Measurements from ENCODE around the gene NAT8L. TPM values are rescaled to one million over a fixed set of nuclear protein-coding genes. Genes with fewer than 3 reads are reported as not detected.
A peak's percentile ranks its signal among the peaks of the same experiment; 100 is the strongest.

NAT8L gene
- total RNA-seq, 3 donors from 2014 or later (not counting 1 experiment from before 2014, with no cell fraction given), result not detected

DNA sequence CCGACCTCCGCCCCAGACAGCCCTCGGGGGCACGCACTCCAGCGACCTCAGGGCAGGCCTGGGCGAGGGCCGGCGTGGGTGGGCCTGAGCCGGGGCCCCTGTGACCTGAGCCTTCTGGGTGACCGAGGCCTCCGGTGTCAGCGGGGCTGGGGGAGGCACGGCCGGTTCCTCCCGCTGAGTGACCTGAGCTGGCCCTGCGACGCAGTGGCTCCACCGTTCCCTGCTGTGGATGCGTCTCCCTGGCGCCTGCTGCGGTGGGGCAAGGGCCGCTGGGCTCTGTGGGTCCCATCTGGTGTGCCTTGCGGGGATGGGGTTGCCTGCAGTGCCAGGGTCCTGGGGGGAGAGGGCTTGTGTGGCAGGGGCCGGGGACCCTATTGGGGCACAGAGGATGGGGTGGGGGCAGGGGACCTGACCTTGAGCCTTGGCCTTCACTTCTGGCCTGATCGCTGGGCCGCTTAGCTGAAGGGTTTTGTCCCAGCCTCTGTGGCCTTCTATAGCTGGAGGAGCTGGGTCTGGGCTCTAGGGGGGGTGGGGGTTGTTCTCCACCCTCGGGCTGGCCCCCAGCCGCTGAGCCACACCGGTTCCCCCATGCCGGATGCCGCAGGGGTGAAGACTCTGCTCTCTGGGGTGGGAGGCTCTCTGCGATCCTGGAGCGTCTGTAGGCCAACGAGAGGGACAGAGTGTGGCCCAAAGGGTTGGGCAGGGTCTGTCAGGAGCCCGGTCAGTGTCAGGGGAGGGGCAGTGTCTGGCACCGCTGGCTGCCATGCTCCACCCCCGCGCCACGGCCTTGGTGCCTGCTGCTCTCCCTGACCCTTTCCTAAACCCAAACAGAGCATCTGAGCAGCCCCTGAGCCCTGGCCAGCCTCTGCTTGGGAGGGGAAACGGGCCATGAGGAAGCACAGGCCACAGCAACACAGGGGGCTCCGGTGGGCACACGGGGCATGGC, 2.3 kb downstream of the NAT8L start:
- DNase-seq (no peak), ATAC-seq (no peak)
- Histone ChIP-seq H3K27ac (ENCODE audit: low read length) (no peak overlapping the region), H3K4me1 (ENCODE audit: control insufficient read depth, insufficient read depth, low read length) (peaks cover 3% of the 10 kb centered on the region), H3K27me3 (ENCODE audit: control insufficient read depth, insufficient read depth, low read length) (peaks cover 3% of the 10 kb centered on the region), H3K36me3 (ENCODE audit: control insufficient read depth, insufficient read depth, low read length) (no peaks in the 10 kb centered on the region), H3K9me3 (ENCODE audit: control insufficient read depth, insufficient read depth, low read length) (no peaks in the 10 kb centered on the region), H3K4me3 (ENCODE audit: low read length) (no peak overlapping the region)
- intact Hi-C loops (cut with micrococcal nuclease), result no loop called here
- no peaks in the 10 kb centered on the region for H3K4me1 Mint-ChIP-seq
- H3K36me3 Mint-ChIP-seq, result no peaks in the 10 kb centered on the region
- H3K4me3 Mint-ChIP-seq, result peak overlapping the region; percentile 28
- H3K27ac Mint-ChIP-seq, result no peak overlapping the region
- WGBS (ENCODE audit: insufficient coverage), result 87% methylated on average over 42 of the region's 42 CpGs
- no peaks in the 10 kb centered on the region for H3K9me3 Mint-ChIP-seq
- peaks cover 15 to 16% of the 10 kb centered on the region in 2 donors for H3K27me3 Mint-ChIP-seq (ENCODE audit: low read depth in 2 of 2)
- TF ChIP-seq, protein P1, sequence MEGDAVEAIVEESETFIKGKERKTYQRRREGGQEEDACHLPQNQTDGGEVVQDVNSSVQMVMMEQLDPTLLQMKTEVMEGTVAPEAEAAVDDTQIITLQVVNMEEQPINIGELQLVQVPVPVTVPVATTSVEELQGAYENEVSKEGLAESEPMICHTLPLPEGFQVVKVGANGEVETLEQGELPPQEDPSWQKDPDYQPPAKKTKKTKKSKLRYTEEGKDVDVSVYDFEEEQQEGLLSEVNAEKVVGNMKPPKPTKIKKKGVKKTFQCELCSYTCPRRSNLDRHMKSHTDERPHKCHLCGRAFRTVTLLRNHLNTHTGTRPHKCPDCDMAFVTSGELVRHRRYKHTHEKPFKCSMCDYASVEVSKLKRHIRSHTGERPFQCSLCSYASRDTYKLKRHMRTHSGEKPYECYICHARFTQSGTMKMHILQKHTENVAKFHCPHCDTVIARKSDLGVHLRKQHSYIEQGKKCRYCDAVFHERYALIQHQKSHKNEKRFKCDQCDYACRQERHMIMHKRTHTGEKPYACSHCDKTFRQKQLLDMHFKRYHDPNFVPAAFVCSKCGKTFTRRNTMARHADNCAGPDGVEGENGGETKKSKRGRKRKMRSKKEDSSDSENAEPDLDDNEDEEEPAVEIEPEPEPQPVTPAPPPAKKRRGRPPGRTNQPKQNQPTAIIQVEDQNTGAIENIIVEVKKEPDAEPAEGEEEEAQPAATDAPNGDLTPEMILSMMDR (IDR thresholded peaks at IDR 0.05), result no peak

DNA sequence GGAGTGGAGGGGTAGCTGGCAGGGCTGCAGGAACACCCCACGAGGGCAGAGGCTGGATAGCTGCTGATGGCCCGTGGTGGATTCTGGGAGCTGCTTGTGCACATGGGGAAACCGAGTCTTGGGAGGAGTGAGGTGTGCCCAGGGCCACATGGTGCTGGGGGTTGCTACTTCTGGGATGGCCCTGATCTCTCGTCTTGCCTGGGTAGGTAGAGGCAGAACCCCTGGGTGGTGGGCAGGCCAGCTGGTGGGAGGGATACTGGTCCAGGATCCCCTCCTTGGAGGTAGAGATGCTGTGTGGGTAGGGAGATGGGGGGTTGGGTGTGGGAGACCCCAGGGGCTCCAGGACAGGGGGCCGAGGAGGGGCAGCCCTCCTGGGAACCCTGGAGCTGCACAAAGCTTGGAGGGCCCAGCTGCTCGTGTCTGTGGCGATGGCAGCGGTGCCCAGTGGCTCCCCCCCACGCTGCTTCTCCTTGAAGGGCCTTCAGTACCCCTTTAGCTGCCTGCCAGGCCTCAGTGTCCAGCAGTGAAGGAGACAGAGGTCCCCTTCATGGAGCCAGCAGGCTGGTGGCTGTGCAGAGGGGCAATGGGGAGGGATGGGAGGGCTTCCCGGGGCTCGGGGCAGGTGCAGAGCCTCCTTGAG, 3.2 kb downstream of the NAT8L start:
- no peak overlapping the region for H3K4me3 ChIP-seq (ENCODE audit: low read length)
- H3K27ac Mint-ChIP-seq, result no peak overlapping the region
- no peak overlapping the region for H3K27ac ChIP-seq (ENCODE audit: low read length)
- TF ChIP-seq, protein P1 (IDR thresholded peaks at IDR 0.05), result no peak
- ATAC-seq, result no peak
- WGBS (ENCODE audit: insufficient coverage), result 90% methylated on average over 11 of the region's 11 CpGs
- H3K9me3 ChIP-seq (ENCODE audit: control insufficient read depth, insufficient read depth, low read length), result no peaks in the 10 kb centered on the region
- peaks cover 3% of the 10 kb centered on the region for H3K27me3 ChIP-seq (ENCODE audit: control insufficient read depth, insufficient read depth, low read length)
- no peaks in the 10 kb centered on the region for H3K4me1 Mint-ChIP-seq
- no peak for DNase-seq
- no peaks in the 10 kb centered on the region for H3K9me3 Mint-ChIP-seq
- intact Hi-C loops (cut with micrococcal nuclease), result no loop called here
- no peak overlapping the region for H3K4me3 Mint-ChIP-seq
- H3K36me3 Mint-ChIP-seq, result no peaks in the 10 kb centered on the region
- H3K4me1 ChIP-seq (ENCODE audit: control insufficient read depth, insufficient read depth, low read length), result peaks cover 3% of the 10 kb centered on the region
- H3K27me3 Mint-ChIP-seq (ENCODE audit: low read depth in 2 of 2), result peaks cover 8 to 12% of the 10 kb centered on the region in 2 donors
- H3K36me3 ChIP-seq (ENCODE audit: control insufficient read depth, insufficient read depth, low read length), result no peaks in the 10 kb centered on the region

DNA sequence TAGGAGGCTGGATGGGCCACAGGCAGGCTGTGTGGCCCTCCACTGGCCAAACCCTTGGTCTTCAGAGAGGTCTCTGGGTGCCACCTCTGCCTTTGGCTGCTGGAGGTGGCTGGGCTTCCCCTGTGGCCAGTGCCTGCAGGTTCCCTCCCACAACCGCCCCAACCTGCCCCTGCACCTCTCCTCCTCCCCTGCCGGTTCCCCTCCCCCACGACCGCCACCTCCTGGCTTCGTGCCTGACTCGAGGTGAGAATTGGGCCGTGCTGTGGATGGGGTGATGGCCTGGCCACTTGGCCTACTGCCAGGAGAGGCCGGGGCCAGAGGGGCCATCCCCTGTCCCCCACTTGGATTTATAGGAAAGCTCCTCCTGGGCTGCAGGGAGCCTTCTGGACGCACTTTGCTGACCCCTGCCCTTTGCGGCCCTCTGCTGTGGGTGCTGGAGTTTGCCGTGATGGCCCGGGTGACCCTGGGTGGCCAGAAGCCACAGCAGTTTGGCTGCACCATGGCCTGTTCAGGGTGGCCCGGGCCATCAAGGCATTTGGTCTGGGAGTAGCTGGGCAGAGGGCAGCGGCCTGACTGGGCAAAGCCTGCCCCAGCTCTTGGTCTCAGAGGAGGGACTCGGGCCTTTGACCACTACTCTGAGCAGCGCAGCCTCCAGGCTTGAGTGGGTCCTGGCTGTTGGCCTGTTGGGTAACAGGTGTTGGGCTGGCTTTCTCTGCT, 3.8 kb downstream of the NAT8L start:
- H3K36me3 Mint-ChIP-seq, result no peaks in the 10 kb centered on the region
- no peaks in the 10 kb centered on the region for H3K36me3 ChIP-seq (ENCODE audit: control insufficient read depth, insufficient read depth, low read length)
- H3K4me3 ChIP-seq (ENCODE audit: low read length), result no peak overlapping the region
- H3K9me3 Mint-ChIP-seq, result no peaks in the 10 kb centered on the region
- TF ChIP-seq, protein P1 (IDR thresholded peaks at IDR 0.05), result no peak
- H3K4me1 ChIP-seq (ENCODE audit: control insufficient read depth, insufficient read depth, low read length), result peaks cover 3% of the 10 kb centered on the region
- ATAC-seq (no peak), DNase-seq (no peak)
- H3K4me1 Mint-ChIP-seq, result no peaks in the 10 kb centered on the region
- H3K27me3 Mint-ChIP-seq (ENCODE audit: low read depth in 2 of 2), result peaks cover 1 to 6% of the 10 kb centered on the region in 2 donors
- no peaks in the 10 kb centered on the region for H3K27me3 ChIP-seq (ENCODE audit: control insufficient read depth, insufficient read depth, low read length)
- H3K27ac Mint-ChIP-seq, result no peak overlapping the region
- H3K9me3 ChIP-seq (ENCODE audit: control insufficient read depth, insufficient read depth, low read length), result no peaks in the 10 kb centered on the region
- H3K4me3 Mint-ChIP-seq, result no peak overlapping the region
- no peak overlapping the region for H3K27ac ChIP-seq (ENCODE audit: low read length)
- intact Hi-C loops (cut with micrococcal nuclease), result no loop called here
- WGBS (ENCODE audit: insufficient coverage), result 80% methylated on average over 16 of the region's 16 CpGs

All from natural killer cell (primary cell).